Liver (tissue), 9 donors: ENCODE results near the gene FBXO38. TPM values are rescaled to one million over a fixed set of nuclear protein-coding genes. Genes with fewer than 3 reads are reported as not detected.

Source experiments
- DNase-seq: peaks from one replicate; pipeline ENCODE4 v3.0.0-alpha.2; 2017; ENCODE audit warnings: low spot score
- H3K27ac ChIP-seq, 2 donors: one replicate each; pipeline ENCODE4 v1.7.0; 2013; ENCODE audit warnings: inconsistent platforms in 2 of 2, low read length in 2 of 2, control low read depth in 1 of 2, low read depth in 1 of 2, mild to moderate bottlenecking in 1 of 2
- H3K27me3 ChIP-seq, 4 donors: one replicate each; pipeline versions ENCODE4 v1.6.1 to v1.7.0; 2013; ENCODE audit warnings: low read length in 3 of 4, inconsistent platforms in 1 of 4, mild to moderate bottlenecking in 1 of 4, moderate library complexity in 1 of 4; ENCODE audit not compliant: control insufficient read depth in 4 of 4, insufficient read depth in 4 of 4
- H3K36me3 ChIP-seq, 4 donors: one replicate each; pipeline versions ENCODE4 v1.6.1 to v1.7.0; 2013; ENCODE audit warnings: low read length in 3 of 4, mild to moderate bottlenecking in 3 of 4, low read depth in 1 of 4, moderate library complexity in 1 of 4; ENCODE audit not compliant: control insufficient read depth in 4 of 4, insufficient read depth in 3 of 4
- H3K4me1 ChIP-seq, 4 donors: one replicate each; pipeline versions ENCODE4 v1.6.1 to v1.7.0; 2013; ENCODE audit warnings: low read length in 3 of 4, mild to moderate bottlenecking in 3 of 4, moderate library complexity in 1 of 4; ENCODE audit not compliant: control insufficient read depth in 4 of 4, insufficient read depth in 4 of 4
- H3K4me3 ChIP-seq, 3 donors: one replicate each; pipeline versions ENCODE4 v1.6.1 to v1.7.0; 2013; ENCODE audit warnings: low read length in 3 of 3, control low read depth in 1 of 3, low read depth in 1 of 3, mild to moderate bottlenecking in 1 of 3
- H3K9ac ChIP-seq, 2 donors: one replicate each; pipeline ENCODE4 v1.7.0; 2013; ENCODE audit warnings: low read length in 2 of 2, mild to moderate bottlenecking in 2 of 2, moderate library complexity in 2 of 2, control low read depth in 1 of 2, low read depth in 1 of 2
- H3K9me3 ChIP-seq, 4 donors: one replicate each; pipeline versions ENCODE4 v1.6.1 to v1.7.0; 2013; ENCODE audit warnings: low read length in 3 of 4; ENCODE audit not compliant: control insufficient read depth in 4 of 4
- ATF3 ChIP-seq: IDR thresholded peaks from 2 replicates; pipeline ENCODE4 v1.6.1; 2016; ENCODE audit warnings: antibody characterized with exemption
- EGR1 ChIP-seq, 2 donors: IDR thresholded peaks; 2 replicates each; pipeline ENCODE4 v1.6.1; 2016 to 2018; ENCODE audit warnings: antibody characterized with exemption in 2 of 2, low read depth in 2 of 2
- FOXA1 ChIP-seq: IDR thresholded peaks from 2 replicates; pipeline ENCODE4 v1.6.1; 2016; ENCODE audit warnings: antibody characterized with exemption
- FOXA2 ChIP-seq: IDR thresholded peaks from 2 replicates; pipeline ENCODE4 v1.6.1; 2016; ENCODE audit warnings: antibody characterized with exemption
- GABPA ChIP-seq, 2 donors: IDR thresholded peaks in 1 of 2; conservative IDR thresholded peaks in 1 of 2; 2 replicates each; pipeline ENCODE4 v1.6.1; 2016; ENCODE audit warnings: antibody characterized with exemption in 2 of 2, mild to moderate bottlenecking in 1 of 2, moderate library complexity in 1 of 2
- HNF4A ChIP-seq, 2 donors: conservative IDR thresholded peaks; 2 replicates each; pipeline ENCODE4 v1.6.1; 2016; ENCODE audit warnings: antibody characterized with exemption in 2 of 2, mild to moderate bottlenecking in 2 of 2
- HNF4G ChIP-seq: IDR thresholded peaks from 2 replicates; pipeline ENCODE4 v1.6.1; 2016; ENCODE audit warnings: antibody characterized with exemption
- JUND ChIP-seq, 2 donors: IDR thresholded peaks; 2 replicates each; pipeline ENCODE4 v1.6.1; 2016; ENCODE audit warnings: antibody characterized with exemption in 2 of 2
- MAX ChIP-seq: IDR thresholded peaks from 2 replicates; pipeline ENCODE4 v1.6.1; 2016; ENCODE audit warnings: antibody characterized with exemption
- NR2F2 ChIP-seq: IDR thresholded peaks from 2 replicates; pipeline ENCODE4 v1.6.1; 2016; ENCODE audit warnings: antibody characterized with exemption
- RAD21 ChIP-seq, 2 donors: IDR thresholded peaks; 2 replicates each; pipeline ENCODE4 v1.6.1; 2016; ENCODE audit warnings: antibody characterized with exemption in 2 of 2, mild to moderate bottlenecking in 2 of 2
- REST ChIP-seq: IDR thresholded peaks from 2 replicates; pipeline ENCODE4 v1.6.1; 2016; ENCODE audit warnings: antibody characterized with exemption, mild to moderate bottlenecking
- RXRA ChIP-seq, 2 donors: IDR thresholded peaks; 2 replicates each; pipeline ENCODE4 v1.6.1; 2017 to 2018; ENCODE audit warnings: antibody characterized with exemption in 2 of 2, mild to moderate bottlenecking in 1 of 2
- SP1 ChIP-seq: IDR thresholded peaks from 2 replicates; pipeline ENCODE4 v1.6.1; 2018; ENCODE audit warnings: antibody characterized with exemption, mild to moderate bottlenecking
- TAF1 ChIP-seq: conservative IDR thresholded peaks from 2 replicates; pipeline ENCODE4 v1.6.1; 2016; ENCODE audit warnings: antibody characterized with exemption, mild to moderate bottlenecking
- YY1 ChIP-seq: IDR thresholded peaks from 2 replicates; pipeline ENCODE4 v1.6.1; 2016; ENCODE audit warnings: antibody characterized with exemption, mild to moderate bottlenecking
- ZBTB33 ChIP-seq: IDR thresholded peaks from 2 replicates; pipeline ENCODE4 v1.6.1; 2016; ENCODE audit warnings: antibody characterized with exemption
- WGBS: extraction: QIAGEN DNeasy Blood & Tissue Kit; methylation state at CpG from one replicate; pipeline ENCODE4 v1.1.7; 2013; 5-methylcytosine and 5-hydroxymethylcytosine counted together
- polyA plus RNA-seq, 2 donors: library from polyadenylated mRNA; stranded (reverse) in 1 of 2; unstranded in 1 of 2; fragments of 200-250 nt in 1 of 2; fragments of >200 nt in 1 of 2; fragmentation: Nextera tagmentation in 1 of 2; extraction: Ambion mirVana in 1 of 2; gene quantifications; one replicate each; pipeline versions ENCODE4 v1.2.1 to v1.2.3, GENCODE V29; 2013 to 2015
- total RNA-seq, 2 donors: library from RNA; depleted of rRNA; stranded (reverse); fragments of >200 nt; gene quantifications; one replicate each; pipeline ENCODE4 v1.2.3, GENCODE V29; 2014
- TF ChIP-seq, protein P1 (sequence below): fragments of 150-350 bp; IDR thresholded peaks from 2 replicates; pipeline ENCODE4 v1.5.1; 2017; ENCODE audit warnings: improper control_type of control experiment, low read depth, low read length; ENCODE audit not compliant: missing input control
- donor health status: healthy.
- donor health status: healthy.
- donor health status: healthy.
- donor health status: healthy.
- donor health status: healthy.

FBXO38 gene
- total and polyA plus RNA-seq, 4 donors, result 8.2 to 40.9 (median 25.3) TPM

DNA sequence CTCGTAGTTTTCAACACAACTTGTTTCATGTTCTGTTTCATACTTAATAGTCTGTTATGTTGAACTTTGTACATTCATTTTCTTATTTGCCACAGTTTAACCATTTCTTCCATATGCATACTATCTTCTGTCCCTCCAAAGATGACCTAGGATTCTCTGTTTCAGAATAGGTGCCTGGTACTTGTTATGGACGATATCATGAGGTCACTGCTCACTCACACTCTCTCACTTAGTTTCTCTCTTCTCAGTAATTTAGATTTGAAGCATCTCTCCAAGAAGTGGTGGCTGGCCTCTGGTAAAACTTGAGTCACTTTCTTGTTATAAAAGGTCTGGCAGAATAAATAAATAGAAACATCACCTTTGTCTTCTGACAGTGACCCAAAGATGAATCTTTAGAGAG is 28.4 kb downstream of the FBXO38 start (continued):
- TF ChIP-seq MAX (no peak), GABPA (IDR thresholded peaks at IDR 0.05 in 1 of 2, conservative IDR thresholded peaks at IDR 0.05 in 1 of 2) (no peak)

- WGBS, result 88% methylated on average over 4 of the region's 4 CpGs
- Histone ChIP-seq H3K4me1 (no peaks in the 10 kb centered on the region), H3K27ac (no peak overlapping the region), H3K9ac (no peak overlapping the region), H3K27me3 (no peaks in the 10 kb centered on the region), H3K4me3 (no peak overlapping the region), H3K36me3 (peaks cover 16 to 86% (median 78%) of the 10 kb centered on the region in 4 donors), H3K9me3 (no peaks in the 10 kb centered on the region)
- TF ChIP-seq HNF4G (no peak), RXRA (IDR thresholded peaks at IDR 0.05) (no peak), REST (no peak), TAF1 (no peak), EGR1 (IDR thresholded peaks at IDR 0.05; ENCODE audit: low read depth in 2 of 2) (no peak), YY1 (no peak), SP1 (no peak), ZBTB33 (no peak), NR2F2 (no peak), FOXA1 (no peak), FOXA2 (no peak), JUND (IDR thresholded peaks at IDR 0.05) (no peak), ATF3 (no peak), MAX (no peak), HNF4A (conservative IDR thresholded peaks at IDR 0.05) (no peak), RAD21 (IDR thresholded peaks at IDR 0.05) (no peak)
- TF ChIP-seq, protein P1, sequence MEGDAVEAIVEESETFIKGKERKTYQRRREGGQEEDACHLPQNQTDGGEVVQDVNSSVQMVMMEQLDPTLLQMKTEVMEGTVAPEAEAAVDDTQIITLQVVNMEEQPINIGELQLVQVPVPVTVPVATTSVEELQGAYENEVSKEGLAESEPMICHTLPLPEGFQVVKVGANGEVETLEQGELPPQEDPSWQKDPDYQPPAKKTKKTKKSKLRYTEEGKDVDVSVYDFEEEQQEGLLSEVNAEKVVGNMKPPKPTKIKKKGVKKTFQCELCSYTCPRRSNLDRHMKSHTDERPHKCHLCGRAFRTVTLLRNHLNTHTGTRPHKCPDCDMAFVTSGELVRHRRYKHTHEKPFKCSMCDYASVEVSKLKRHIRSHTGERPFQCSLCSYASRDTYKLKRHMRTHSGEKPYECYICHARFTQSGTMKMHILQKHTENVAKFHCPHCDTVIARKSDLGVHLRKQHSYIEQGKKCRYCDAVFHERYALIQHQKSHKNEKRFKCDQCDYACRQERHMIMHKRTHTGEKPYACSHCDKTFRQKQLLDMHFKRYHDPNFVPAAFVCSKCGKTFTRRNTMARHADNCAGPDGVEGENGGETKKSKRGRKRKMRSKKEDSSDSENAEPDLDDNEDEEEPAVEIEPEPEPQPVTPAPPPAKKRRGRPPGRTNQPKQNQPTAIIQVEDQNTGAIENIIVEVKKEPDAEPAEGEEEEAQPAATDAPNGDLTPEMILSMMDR, result no peak
- no peak for DNase-seq
Measured at GRCh38 chr5:148414833-148415232, 31.1 kb downstream of the FBXO38 start.
